GM20431 (cell line): ENCODE results near the gene ARHGDIG.

Source experiments
- in situ Hi-C: fragments of 300-500 bp; cut with MseI, MboI; formaldehyde crosslinking; loops from one replicate; pipeline ENCODE4 v1.15.0; 2020; ENCODE audit warnings: low sequenced_read_pairs; ENCODE audit not compliant: unreplicated experiment

ARHGDIG gene

DNA sequence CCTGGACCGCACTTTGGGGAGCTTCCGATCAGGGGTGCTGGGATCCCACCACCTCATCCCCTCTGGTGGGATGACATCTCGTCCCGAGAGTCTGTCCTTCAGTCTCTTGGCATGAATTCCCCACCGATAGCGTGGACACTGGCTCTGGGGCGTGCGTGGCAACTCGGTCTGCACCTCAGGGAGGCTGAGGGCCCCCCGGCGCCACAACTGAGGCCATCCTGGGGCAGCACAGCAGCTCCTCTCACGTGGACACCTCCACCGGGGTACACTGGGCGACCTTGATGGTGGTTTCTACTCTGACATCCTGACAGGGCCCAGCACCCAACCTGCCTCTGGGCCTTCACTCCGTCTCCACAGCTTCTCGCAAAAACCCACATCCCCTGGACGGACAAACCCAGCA is 11.1 kb downstream of the ARHGDIG start:
- in situ Hi-C loops: no loop called here

DNA sequence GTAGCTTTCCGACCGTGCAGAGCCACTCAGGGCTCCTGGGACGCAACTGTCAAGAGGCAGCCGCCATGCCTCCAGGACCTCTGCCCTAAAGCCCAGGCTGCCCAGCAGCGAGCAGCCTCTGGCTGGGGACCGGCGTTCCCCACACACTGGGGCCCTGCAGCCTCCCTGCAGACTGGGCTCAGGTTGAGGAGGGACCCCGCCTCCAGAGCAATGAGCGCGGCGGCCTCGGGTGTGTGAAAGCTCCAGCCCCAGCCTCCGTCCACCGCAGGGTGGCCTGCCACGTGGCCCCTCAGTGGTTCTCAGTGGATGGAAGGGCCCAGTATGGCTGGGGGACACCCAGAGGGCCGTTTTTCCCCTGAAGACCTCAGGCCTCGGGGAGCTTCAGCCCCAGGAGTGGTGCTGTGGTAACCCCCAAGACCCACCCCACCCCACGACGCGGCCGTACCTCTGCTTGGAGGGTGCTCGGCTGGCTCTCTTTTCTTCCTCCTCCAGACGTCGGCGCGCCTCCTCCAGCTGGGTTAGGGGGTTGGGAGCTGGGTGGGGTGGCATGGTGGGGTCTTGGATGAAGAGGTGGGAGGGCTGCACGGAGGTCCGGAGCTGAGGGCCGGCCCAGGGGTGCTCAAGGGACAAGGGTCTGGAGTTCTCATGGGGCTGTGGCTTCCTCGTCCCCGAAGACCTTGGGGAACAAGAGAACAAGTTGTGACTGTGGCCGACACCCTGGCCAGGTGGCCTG is 12.8 kb downstream of the ARHGDIG start:
- in situ Hi-C loops: no loop called here

DNA sequence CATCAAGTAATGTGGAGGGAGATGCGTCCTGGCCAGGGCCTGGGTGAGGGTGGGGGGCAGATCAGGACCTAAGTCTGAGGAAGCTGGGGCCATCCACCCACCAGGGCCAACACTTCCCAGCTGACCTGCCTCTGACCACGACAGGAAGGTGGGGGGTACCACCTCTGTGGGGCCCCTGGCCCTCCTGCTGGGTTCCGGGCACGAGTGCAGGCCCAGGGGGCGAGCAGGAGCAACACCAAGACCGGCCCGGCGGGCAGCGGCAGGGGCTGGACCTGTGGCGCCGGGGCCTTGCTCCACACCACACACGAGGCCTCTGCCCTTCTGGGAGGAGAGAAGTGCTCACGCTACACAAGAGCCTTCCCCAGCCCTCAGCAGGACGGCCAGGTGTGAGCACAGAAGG is 15.9 kb downstream of the ARHGDIG start:
- in situ Hi-C loops: no loop called here

DNA sequence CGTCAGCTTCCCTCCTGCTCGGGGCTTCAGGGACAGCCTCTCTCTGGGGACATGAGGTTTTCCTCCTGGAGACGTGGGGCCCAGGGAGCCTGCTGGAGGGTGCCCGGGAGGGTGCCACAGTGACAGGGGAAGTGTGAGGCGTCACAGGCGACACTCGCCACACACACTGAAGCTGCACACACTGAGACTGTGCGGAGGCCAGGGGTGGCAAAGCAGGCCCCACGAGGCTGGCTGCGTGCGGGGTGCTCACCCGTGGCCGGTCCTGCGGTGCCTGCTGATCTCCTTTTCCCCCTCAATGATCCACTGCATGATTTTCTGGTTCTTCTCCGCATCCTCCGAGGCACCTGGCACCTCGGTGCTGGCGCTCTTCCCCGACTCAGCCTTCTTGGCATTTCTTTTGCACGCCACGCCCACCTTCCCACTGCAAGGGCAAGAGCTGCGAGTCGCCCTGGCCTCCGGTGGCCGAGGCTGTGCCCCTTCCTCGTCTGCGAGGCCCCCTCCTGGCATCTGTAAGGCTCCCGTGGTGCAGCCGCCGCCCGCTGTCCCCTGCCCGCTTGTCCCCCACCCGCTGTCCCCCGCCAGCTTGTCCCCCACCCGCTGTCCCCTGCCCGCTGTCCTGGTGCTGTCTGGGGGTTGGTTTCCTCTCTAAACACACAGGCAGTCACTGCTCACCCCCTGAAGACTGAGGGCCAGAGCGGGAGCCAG is 16.6 kb downstream of the ARHGDIG start:
- in situ Hi-C loops: no loop called here

DNA sequence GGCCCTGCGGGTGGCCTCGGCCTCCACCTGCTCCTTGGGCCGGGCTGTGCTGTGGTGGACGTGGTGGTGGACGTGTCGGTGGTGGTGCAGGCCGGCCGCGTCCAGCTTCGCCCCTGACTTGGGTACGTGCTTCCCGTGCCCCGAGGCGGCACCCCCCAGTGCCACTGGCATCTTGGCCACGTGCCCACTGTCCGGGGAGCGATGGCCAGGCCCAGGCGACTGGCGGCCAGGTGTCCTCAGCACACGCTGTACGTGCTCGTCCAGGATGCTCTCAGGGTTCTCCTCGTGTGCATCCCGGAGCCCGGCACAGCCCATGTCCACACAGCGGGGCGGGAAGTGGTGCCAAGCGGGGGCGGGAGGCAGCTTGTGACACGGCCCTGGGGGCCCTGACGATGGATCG is 17.4 kb downstream of the ARHGDIG start:
- in situ Hi-C loops: no loop called here

DNA sequence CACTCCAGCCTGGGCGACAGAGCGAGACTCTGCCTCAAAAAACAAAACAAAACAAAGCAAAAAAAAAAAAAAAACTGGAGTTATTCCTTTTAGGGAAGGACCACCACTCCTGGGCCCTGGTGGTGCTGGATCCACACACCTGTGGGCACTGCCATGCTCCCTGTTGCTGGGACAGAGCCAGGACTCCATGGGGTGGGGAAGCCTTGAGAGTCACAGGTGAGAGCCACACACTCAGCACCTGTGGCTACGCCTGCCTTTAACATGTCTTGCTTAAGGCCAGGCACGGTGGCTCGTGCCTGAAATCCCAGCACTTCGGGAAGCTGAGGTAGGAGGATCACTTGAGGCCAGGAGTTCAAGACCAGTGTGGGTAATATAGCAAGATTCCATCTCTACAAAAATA is 20.8 kb downstream of the ARHGDIG start:
- in situ Hi-C loops: no loop called here

DNA sequence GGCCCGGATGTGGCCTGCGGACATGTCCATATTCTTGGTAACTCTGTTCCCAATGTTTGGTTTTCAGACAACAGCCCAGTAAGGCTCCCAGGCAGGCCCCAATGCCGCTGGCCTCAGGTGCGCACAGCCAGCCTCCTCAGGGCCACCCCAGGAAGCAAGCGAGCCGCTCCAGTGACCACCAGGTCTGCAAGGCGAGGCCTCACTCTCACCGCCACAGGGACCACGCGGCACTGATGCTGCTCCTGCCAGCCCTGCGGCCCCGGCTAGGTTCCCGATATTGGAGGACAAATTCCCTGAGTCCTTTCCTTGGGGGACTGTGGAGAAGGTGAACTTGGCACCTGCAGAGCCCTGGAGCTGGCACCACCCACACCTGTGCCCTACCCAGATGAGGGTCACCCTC is 21.6 kb downstream of the ARHGDIG start:
- in situ Hi-C loops: no loop called here

DNA sequence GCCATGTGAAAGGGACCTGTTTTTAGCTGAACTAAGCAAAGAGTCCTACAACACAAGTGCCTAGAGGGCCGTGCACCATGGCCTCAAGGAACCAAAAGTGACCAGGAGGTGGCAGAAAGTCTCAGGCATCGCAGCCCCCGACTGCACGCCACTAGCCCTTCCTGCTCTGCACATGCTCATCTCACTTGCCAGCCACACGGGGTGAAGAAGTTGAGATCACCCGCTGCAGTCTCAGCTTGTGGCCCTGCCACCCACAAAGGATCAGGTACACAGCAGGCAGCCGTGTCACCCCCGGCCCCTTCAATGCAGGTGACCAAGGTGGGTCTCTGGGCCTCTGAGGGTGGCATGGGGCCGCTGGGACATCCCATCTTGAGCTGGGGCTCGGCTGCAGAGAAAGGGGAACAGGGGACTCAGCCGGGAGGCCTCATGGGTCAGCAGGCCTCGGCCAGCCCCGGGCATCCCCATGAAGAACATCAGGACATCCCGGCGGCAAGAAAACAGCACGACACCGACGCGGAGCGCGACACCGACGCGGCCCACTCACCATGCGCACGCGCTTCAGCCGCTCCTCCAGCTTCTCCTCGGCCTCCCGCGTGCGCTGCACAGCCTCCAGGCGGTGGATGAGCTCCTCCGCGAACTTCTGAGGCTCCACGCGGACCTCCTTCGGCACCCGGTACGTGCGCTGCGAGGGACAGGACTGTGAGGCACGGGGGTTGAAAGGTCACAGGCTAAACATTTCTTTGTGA is 23.5 kb downstream of the ARHGDIG start:
- in situ Hi-C loops: no loop called here

DNA sequence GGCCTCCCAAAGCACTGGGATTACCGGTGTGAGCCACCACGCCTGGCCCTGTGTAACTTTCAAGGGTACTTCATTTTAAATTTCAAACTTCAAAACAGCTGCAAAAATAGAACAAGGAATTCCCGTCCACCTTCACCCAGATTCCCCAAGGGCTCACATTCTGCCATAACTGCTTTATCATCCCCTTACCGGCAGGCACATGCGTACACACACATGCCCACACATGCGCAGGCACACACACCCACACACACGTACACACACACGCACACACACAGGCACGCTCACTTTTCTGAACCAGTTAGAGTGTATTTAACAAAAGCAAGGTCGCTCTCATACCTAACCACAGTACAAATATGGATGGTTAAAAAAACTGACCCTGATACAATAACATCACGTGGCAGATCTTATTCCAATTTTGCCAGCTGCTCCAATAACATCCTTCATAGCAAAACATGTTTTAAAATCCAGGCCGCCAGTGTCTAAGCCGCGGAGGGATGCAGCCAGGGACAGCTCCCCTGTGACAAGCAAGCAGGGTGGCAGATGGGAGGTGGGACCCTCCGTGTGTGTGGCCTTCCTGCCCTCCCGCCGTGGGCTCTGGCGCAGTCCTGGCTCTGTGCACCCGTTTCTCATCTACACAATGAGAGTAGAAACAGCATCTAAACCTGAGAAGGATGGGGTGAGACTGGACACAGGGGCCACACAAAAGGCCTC is 25.7 kb downstream of the ARHGDIG start:
- in situ Hi-C loops: no loop called here

DNA sequence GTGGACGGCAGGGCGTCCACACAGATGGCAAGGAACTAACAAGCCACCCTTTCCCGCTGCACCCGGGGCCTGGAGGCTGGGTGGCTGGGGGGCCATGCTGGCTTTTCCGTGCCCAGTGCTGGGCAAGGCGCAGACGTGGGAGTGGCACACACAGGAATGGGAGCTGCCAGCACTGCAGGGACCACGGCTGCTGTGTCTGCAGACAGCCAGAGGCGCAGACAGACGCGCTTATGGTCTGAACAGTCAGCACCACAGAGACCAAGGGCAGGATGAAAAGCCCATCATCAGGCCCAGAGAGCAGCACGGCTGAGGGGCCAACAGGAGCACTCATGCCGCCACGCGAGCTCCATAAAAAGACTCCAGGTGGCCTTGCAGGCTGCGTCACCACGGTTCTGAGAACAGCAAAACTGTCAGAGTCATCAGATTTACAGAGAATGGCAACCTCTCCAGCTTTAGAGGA is 26.6 kb downstream of the ARHGDIG start:
- in situ Hi-C loops: no loop called here

DNA sequence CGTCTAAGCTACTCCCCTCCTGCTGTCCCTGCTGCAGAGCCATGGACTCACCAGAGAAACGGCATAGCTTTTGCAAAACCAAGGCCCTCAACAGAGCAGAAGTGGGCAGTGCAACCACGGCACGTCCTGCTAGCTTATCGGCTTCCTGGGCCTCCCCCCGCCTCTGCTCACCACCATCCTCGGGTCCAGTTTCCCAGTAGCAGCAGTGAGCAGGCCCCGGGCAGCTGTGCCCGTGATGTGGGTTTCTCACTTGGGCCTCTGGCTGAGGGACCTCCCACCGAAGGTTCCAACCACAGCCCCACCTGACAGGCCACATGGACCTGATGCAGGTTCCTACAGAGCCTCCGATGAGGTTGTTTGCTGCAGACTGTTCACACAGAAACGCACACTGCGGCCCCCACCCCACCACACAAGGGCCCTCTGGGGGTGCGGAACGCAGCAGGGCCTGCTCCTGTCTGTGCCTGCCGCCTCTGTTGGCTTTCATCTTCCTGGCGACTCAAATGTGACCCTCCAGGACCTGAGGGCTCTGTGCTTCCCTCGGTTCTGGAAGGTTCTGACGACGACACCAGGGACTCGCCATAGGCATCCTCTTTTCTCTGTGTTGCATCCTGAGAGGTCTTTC is 27.4 kb downstream of the ARHGDIG start:
- in situ Hi-C loops: no loop called here

DNA sequence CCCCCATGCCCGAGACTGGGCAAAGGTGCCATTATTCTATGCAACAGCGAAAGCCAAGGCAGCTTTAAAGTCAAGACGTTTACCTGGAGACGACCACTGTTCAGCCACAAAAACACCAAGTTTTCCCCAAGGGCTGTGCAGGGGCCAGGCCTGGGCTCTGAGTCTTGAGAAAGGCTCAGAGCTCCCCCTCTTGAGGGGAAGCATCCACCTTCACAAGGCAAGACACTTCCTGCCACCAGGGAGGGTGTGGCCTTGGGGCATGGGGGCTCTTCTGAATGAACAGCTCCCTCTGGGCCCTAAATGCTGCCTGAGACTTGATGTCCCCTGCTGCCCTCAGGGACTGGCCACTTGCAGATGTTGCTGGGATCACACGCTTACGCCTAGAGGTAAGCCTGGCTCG is 29.1 kb downstream of the ARHGDIG start:
- in situ Hi-C loops: no loop called here

DNA sequence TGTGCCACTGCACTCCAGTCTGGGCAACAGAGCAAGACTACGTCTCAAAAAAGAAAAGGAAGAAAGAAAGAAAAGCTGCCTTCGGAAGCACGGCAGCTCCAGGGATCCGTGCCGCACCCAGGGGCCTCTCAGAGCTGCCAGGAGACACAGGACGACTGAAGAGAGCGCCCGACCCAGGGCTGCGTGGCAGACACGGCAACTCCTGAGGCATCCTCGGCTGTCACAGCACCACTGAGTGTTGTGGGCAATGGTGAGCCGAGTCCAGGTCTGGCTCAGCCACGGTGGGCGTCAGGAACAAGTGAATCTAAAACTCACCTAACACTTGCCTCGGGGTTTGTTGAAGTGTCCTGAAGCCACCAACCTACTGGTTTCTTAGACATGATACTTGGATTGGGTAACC is 31.3 kb downstream of the ARHGDIG start:
- in situ Hi-C loops: no loop called here

DNA sequence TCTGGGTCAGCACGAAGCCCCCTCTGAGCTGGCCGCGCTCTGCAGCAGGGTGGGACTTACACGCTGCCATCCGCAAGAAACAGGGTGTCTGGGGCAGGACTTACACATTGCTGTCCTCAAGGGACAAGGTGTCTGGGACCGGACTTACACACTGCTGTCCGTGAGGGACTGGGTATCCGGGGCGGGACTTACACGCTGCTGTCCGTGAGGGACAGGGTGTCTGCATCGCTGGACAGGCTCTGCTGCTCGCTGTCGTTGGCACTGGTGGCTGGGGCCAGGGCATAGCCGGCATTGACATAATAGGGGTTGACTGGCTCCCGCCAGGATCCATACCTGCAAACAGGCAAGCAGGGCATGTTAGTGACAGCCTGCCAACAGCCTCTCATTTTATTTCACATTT is 34.0 kb downstream of the ARHGDIG start:
- in situ Hi-C loops: no loop called here

DNA sequence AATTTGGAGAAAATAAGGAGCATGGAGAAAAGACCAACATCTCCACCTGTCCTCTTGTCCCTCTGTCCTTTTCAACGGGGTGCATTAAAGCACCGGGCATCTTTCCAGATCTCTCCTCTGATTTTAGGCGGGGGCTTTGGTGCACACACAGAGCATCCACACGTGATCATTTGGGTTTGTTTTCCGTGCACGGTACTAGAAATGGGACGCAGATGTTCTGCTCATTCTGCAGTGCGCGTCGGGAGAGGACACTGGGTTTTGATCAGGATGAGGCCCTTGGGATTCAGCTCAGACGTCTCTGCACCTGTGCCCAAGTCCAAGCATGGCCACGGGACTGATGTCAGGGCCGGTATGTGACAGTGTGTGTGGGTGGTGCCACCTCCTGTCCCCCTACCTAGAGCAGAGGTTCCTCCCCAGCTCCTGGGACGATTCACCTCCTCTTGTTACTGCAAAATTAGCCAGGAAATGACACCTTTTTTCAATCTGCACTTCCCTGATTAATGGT is 34.5 kb downstream of the ARHGDIG start:
- in situ Hi-C loops: no loop called here

DNA sequence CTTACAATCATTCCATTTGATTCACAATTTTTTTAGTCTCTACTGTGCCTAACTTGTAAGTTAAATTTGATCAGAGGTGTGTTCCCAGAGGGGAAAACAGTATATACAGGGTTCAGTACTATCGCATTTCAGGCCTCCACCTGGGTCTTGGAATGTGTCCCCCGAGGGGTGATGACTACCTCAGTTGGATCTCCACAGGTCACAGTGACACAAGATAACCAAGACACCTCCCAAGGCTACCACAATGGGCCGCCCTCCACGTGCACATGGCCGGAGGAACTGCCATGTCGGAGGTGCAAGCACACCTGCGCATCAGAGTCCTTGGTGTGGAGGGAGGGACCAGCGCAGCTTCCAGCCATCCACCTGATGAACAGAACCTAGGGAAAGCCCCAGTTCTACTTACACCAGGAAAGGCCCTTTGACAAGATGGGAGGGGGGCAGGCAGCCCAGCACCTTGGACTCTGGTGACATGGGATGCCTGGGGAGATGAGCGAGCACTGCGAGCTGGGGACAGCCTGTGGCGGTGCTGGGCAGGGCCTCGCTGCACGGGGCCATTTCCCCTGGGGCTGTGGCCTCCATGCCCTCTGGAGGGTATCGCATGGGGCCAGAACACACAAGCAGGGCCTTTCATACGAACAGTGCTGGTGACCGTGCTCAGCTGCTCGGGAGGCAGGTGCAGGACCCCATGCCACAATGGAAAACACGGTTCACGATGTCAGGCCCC is 36.5 kb downstream of the ARHGDIG start:
- in situ Hi-C loops: no loop called here

DNA sequence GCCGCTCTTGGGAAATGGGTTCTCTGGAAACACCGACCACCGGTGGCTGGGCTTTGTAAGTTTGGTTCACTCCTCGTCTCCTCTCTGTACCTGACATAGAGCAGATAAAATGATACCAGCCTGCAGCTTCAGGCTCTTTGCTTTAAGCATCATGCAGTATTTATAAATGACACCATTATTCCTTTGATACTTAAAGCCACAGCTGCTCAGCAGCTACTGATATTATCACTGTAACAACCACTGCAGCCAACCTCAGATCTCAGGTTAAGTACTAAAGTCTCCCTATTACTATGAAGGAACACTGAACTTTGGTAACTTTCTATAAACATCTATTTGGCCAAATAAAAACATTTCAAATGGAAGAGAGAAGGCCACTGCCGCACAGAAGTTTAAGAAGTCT is 37.2 kb downstream of the ARHGDIG start:
- in situ Hi-C loops: no loop called here

DNA sequence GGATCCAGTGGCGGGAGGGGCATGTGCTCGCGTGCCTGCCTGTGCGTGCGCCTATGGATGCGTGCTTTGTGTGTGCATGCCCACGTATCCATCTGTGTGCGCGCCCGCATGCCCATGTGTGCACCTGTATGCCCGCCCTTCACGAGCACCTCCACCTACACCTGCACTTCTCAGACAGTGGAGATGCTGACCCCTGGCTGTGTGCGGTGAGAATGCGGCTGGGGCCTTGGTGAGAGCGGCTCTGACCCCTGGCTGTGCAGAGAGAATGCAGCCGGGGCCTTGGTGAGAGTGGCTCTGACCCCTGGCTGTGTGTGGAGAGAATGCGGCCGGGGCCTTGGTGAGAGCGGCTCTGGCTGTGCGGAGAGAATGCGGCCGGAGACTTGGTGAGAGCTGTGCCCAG is 38.2 kb downstream of the ARHGDIG start:
- in situ Hi-C loops: no loop called here

DNA sequence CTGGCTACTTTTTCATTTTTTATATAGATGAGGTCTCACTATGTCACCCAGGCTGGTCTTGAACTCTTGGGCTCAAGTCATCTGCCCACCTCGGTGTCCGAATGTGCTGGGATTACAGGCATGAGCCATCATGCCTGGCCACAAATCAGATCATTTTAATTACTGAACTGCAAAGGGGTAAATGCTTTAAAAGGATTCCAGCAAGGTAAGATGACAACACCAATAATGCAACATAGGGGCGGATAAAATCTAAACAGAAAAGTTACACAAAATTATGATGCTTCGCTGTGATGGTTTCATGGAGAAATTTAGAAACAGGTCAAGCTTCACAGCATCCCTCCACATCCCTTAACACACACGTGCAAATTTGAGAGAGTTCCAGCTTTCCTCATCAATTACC is 39.8 kb downstream of the ARHGDIG start:
- in situ Hi-C loops: no loop called here
